Heart left ventricle (tissue), 16 donors: Measurements from ENCODE around the gene LRRC28. TPM values are rescaled to one million over a fixed set of nuclear protein-coding genes. Genes with fewer than 3 reads are reported as not detected.

Experiments used
- ATAC-seq, 4 donors: fragments of 200-7000 bp; cut with Tn5 transposase; one replicate each; pipeline ENCODE4 v1.9.1; 2020 to 2022; ENCODE audit warnings: moderate library complexity in 4 of 4, mild to moderate bottlenecking in 3 of 4, moderate number of reproducible peaks in 1 of 4
- DNase-seq, 5 donors: peaks; one replicate each; pipeline ENCODE4 v3.0.0-alpha.2; 2020
- H3K27ac ChIP-seq, 12 donors: fragments of 200-600 bp; sonication (generic) in 4 of 12; one replicate each; pipeline versions ENCODE4 v1.5.0 to v1.8.0; 2016 to 2022; ENCODE audit warnings: mild to moderate bottlenecking in 2 of 12
- H3K27me3 ChIP-seq, 9 donors: fragments of 200-600 bp; sonication (generic) in 2 of 9; one replicate each; pipeline versions ENCODE4 v1.5.1 to v1.8.0; 2016 to 2022; ENCODE audit warnings: mild to moderate bottlenecking in 3 of 9
- H3K36me3 ChIP-seq, 9 donors: fragments of 200-600 bp; sonication (generic) in 2 of 9; one replicate each; pipeline versions ENCODE4 v1.5.0 to v1.8.0; 2018 to 2022; ENCODE audit warnings: mild to moderate bottlenecking in 2 of 9
- H3K4me1 ChIP-seq, 12 donors: fragments of 200-600 bp; sonication (generic) in 4 of 12; one replicate each; pipeline versions ENCODE4 v1.5.0 to v1.8.0; 2016 to 2022; ENCODE audit warnings: mild to moderate bottlenecking in 3 of 12
- H3K4me3 ChIP-seq, 12 donors: fragments of 200-600 bp; sonication (generic) in 4 of 12; one replicate each; pipeline versions ENCODE4 v1.5.0 to v1.8.0; 2017 to 2022; ENCODE audit warnings: mild to moderate bottlenecking in 9 of 12, moderate library complexity in 4 of 12
- H3K9me3 ChIP-seq, 12 donors: fragments of 200-600 bp; sonication (generic) in 4 of 12; one replicate each; pipeline versions ENCODE4 v1.5.0 to v1.8.0; 2016 to 2022; ENCODE audit warnings: mild to moderate bottlenecking in 1 of 12
- CTCF ChIP-seq, 12 donors: fragments of 200-600 bp; sonication (generic) in 4 of 12; IDR thresholded peaks; one replicate each; pipeline versions ENCODE4 v1.5.0 to v1.8.0; 2018 to 2022; ENCODE audit warnings: antibody characterized with exemption in 12 of 12, mild to moderate bottlenecking in 5 of 12
- POLR2A ChIP-seq, 2 donors: fragments of 450-650 bp; IDR thresholded peaks; one replicate each; pipeline ENCODE4 v1.6.1; 2017; ENCODE audit warnings: antibody characterized with exemption in 2 of 2, mild to moderate bottlenecking in 2 of 2, moderate library complexity in 2 of 2
- WGBS, 4 donors: extraction: QIAGEN DNeasy Blood & Tissue Kit in 2 of 4; methylation state at CpG; one replicate each; pipeline versions ENCODE4 v1.1.5 to v1.1.7; 2013 to 2018; 5-methylcytosine and 5-hydroxymethylcytosine counted together
- intact Hi-C, 10 donors: fragments of 100-400 bp; cut with DNase I; formaldehyde crosslinking; loops; one replicate each; pipeline versions ENCODE4 v1.11.1 to v1.14.2; 2022
- polyA plus RNA-seq, 2 donors: library from polyadenylated mRNA; stranded (reverse); fragments of 200-250 nt; gene quantifications; one replicate each; pipeline ENCODE4 v1.2.3, GENCODE V29; 2013
- total RNA-seq, 9 donors: library from RNA; depleted of rRNA in 2 of 9; stranded (reverse); fragments of >200 nt in 2 of 9; fragmentation: NEBNext Ultra II Directional in 3 of 9; extraction: Animal tissue kit (Norgen Biotek cat#: 25700) in 3 of 9; gene quantifications; one replicate each; pipeline versions ENCODE4 v1.1.0 to v1.2.4, GENCODE V29; 2016 to 2023
- donor health status: ischemic (EF 13 %, LVEDD 7.1; RV severe dilation, severe dysfunction).
- donor health status: healthy with polysubstance abuse.
- donor health status: DM: no; HTN: yes; CAD: no.
- donor health status: DM: no; HTN: no; CAD: no.
- donor health status: ischemic (EF 25% LVEDD 6.9; RV normal size, moderate dysfunction).
- donor health status: ischemic (EF 25% LVEDD 5.7; RV mildly dilated, moderate dysfunction).
- donor health status: healthy.
- donor health status: DM: yes; HTN: yes; CAD: no.
- donor health status: ischemic (EF 35%, LVEDD 5.7; RV mildly dilated, moderate dysfunction).
- donor health status: nonischemic (EF 11% LVEDD 7.7; RV severe dilation, severe dysfunction).
- donor health status: DM: yes; HTN: yes; CAD: no.
- donor health status: PGD.
- donor health status: ischemic (EF 29% LVEDD 5.4; RV normal size, mild dysfunction).
- donor health status: nonischemic (EF 23%, LVEDD 6.1; RV moderate dilation, normal function).

LRRC28 gene
- total and polyA plus RNA-seq, 11 donors: 5.1 to 28.6 (median 20.1) TPM

- DNase-seq: peak in 2 of 5 donors; percentile 6 to 17
- no peak overlapping the region for H3K4me3 ChIP-seq
- H3K9me3 ChIP-seq: no peaks in the 10 kb centered on the region
- H3K4me1 ChIP-seq: peaks cover 5 to 66% (median 56%) of the 10 kb centered on the region in 12 donors
- WGBS, 4 donors: 74 to 83% (median 81%) methylated on average over 18 to 21 of the region's 21 CpGs
- intact Hi-C loops: no loop called here
- no peaks in the 10 kb centered on the region for H3K27me3 ChIP-seq
- no peak for ATAC-seq
- TF ChIP-seq POLR2A (IDR thresholded peaks at IDR 0.05) (no peak), CTCF (IDR thresholded peaks at IDR 0.05) (no peak)
- no peaks in the 10 kb centered on the region for H3K36me3 ChIP-seq
- peak overlapping the region in 10 of 12 donors; percentile 17 to 77 (median 68) for H3K27ac ChIP-seq
Measured at GRCh38 chr15:99433757-99434450, 182.6 kb downstream of the LRRC28 start.

- intact Hi-C loops: no loop called here
- no peak for TF ChIP-seq CTCF (IDR thresholded peaks at IDR 0.05)
- no peak for TF ChIP-seq POLR2A (IDR thresholded peaks at IDR 0.05)
- no peak overlapping the region for H3K4me3 ChIP-seq
- no peak for ATAC-seq
- DNase-seq: peak in 1 of 5 donors; percentile 11
- no peaks in the 10 kb centered on the region for H3K9me3 ChIP-seq
- 81 to 90% (median 84%) methylated on average over 21 to 23 of the region's 24 CpGs for WGBS, 4 donors
- H3K27ac ChIP-seq: peak overlapping the region in 8 of 12 donors; percentile 45 to 77 (median 60)
- peaks cover 5 to 68% (median 57%) of the 10 kb centered on the region in 12 donors for H3K4me1 ChIP-seq
- H3K36me3 ChIP-seq: no peaks in the 10 kb centered on the region
- H3K27me3 ChIP-seq: no peaks in the 10 kb centered on the region
Measured at GRCh38 chr15:99434506-99435112, 183.3 kb downstream of the LRRC28 start.

GRCh38 chr15:99435113-99435695 lies 183.9 kb downstream of the LRRC28 start:
- DNase-seq (peak in 3 of 5 donors; percentile 11 to 65 (median 23)), ATAC-seq (peak in 2 of 4 donors; percentile 9 to 20)
- H3K9me3 ChIP-seq: no peaks in the 10 kb centered on the region
- H3K36me3 ChIP-seq: no peaks in the 10 kb centered on the region
- H3K27me3 ChIP-seq: no peaks in the 10 kb centered on the region
- H3K4me3 ChIP-seq: no peak overlapping the region
- H3K4me1 ChIP-seq: peaks cover 5 to 68% (median 57%) of the 10 kb centered on the region in 12 donors
- H3K27ac ChIP-seq: peak overlapping the region in 11 of 12 donors; percentile 34 to 77 (median 56)
- intact Hi-C loops: no loop called here
- 68 to 84% (median 75%) methylated on average over 14 to 20 of the region's 20 CpGs for WGBS, 4 donors
- TF ChIP-seq POLR2A (IDR thresholded peaks at IDR 0.05) (no peak), CTCF (IDR thresholded peaks at IDR 0.05) (no peak)
